Epithelial cell of prostate (primary cell): ENCODE measurements around the gene RETREG2.

ENCODE experiments used
- DNase-seq: peaks from one replicate; pipeline ENCODE4 v3.0.0-alpha.2; 2011; ENCODE audit warnings: low read depth, low spot score
- H3K27ac ChIP-seq: fragments of 450-650 bp; 2 replicates; pipeline ENCODE4 v1.5.1; 2017; ENCODE audit warnings: mild to moderate bottlenecking

Gene RETREG2

GRCh38 chr2:219168526-219168925, 9.5 kb upstream of the RETREG2 start:
- DNase-seq: no peak
- H3K27ac ChIP-seq: no peak overlapping the region

GRCh38 chr2:219168932-219169331, 9.1 kb upstream of the RETREG2 start:
- no peak overlapping the region for H3K27ac ChIP-seq
- no peak for DNase-seq

GRCh38 chr2:219169930-219170654, 8.0 kb upstream of the RETREG2 start, which contains the start of gene SLC23A3:
TSS of gene SLC23A3 (minus strand) at chr2:219170029. CDS start at chr2:219169984, 45 bp downstream.
- H3K27ac ChIP-seq: no peak within 1 kb of the TSS
- DNase-seq: no peak

- no peak for DNase-seq
Measured at GRCh38 chr2:219171231-219171651, 6.8 kb upstream of the RETREG2 start.

GRCh38 chr2:219172231-219173154, 5.6 kb upstream of the RETREG2 start:
- DNase-seq: no peak
- no peak overlapping the region for H3K27ac ChIP-seq

More at GRCh38 chr2:219171231-219171651, 6.8 kb upstream of the RETREG2 start:
- H3K27ac ChIP-seq: no peak overlapping the region

GRCh38 chr2:219173176-219173575, 4.9 kb upstream of the RETREG2 start:
- no peak for DNase-seq
- no peak overlapping the region for H3K27ac ChIP-seq

GRCh38 chr2:219174146-219174545, 3.9 kb upstream of the RETREG2 start:
- H3K27ac ChIP-seq: no peak overlapping the region
- DNase-seq: no peak

GRCh38 chr2:219174801-219175200, 3.3 kb upstream of the RETREG2 start:
- no peak overlapping the region for H3K27ac ChIP-seq
- DNase-seq: no peak

- H3K27ac ChIP-seq: peak overlapping the region; percentile 99
- no peak for DNase-seq
Measured at GRCh38 chr2:219175486-219175885, 2.6 kb upstream of the RETREG2 start.

- H3K27ac ChIP-seq: peak overlapping the region; percentile 99
- DNase-seq: no peak
Measured at GRCh38 chr2:219175928-219176817, 1.9 kb upstream of the RETREG2 start.

- H3K27ac ChIP-seq: peak within 1 kb of the TSS; percentile 99
- no peak for DNase-seq
Measured at GRCh38 chr2:219176818-219177551, 1.1 kb upstream of the RETREG2 start, which contains the start of gene CNPPD1. TSS of gene CNPPD1 (minus strand) at chr2:219176925. CDS start at chr2:219176828, 97 bp downstream.

GRCh38 chr2:219178377-219179175, 501 bp downstream of the RETREG2 start:
- no peak for DNase-seq
- H3K27ac ChIP-seq: peak overlapping the region; percentile 99

- no peak overlapping the region for H3K27ac ChIP-seq
- DNase-seq: no peak
Measured at GRCh38 chr2:219179601-219180465, 1.8 kb downstream of the RETREG2 start.

GRCh38 chr2:219180961-219181360, 2.9 kb downstream of the RETREG2 start:
- H3K27ac ChIP-seq: no peak overlapping the region
- DNase-seq: no peak

- no peak overlapping the region for H3K27ac ChIP-seq
- DNase-seq: no peak
Measured at GRCh38 chr2:219181531-219181930, 3.5 kb downstream of the RETREG2 start.

GRCh38 chr2:219182331-219183150, 4.5 kb downstream of the RETREG2 start:
- no peak overlapping the region for H3K27ac ChIP-seq
- DNase-seq: no peak
